Measurements from ENCODE around the gene ZNF483. TPM values are rescaled to one million over a fixed set of nuclear protein-coding genes. Genes with fewer than 3 reads are reported as not detected.

The ZNF483 gene
- total RNA-seq, 4 donors from 2014 or later = 26.2 to 82.4 (median 36.0) TPM

- 2 to 3% methylated on average over 16 of the region's 16 CpGs for WGBS, 2 donors
- no peaks in the 10 kb centered on the region for H3K27me3 ChIP-seq
- H3K27ac ChIP-seq = peak overlapping the region; percentile 59 to 89 (median 75)
- H3K4me3 ChIP-seq (replicated peaks in 1 of 3) = peak overlapping the region; percentile 47 to 68 (median 64)
- DNase-seq = peak; percentile 23 to 24
- H3K4me1 ChIP-seq = peaks cover 0 to 8% of the 10 kb centered on the region in 2 donors
- no peak for TF ChIP-seq POLR2A (IDR thresholded peaks at IDR 0.05)
- TF ChIP-seq, protein P1, sequence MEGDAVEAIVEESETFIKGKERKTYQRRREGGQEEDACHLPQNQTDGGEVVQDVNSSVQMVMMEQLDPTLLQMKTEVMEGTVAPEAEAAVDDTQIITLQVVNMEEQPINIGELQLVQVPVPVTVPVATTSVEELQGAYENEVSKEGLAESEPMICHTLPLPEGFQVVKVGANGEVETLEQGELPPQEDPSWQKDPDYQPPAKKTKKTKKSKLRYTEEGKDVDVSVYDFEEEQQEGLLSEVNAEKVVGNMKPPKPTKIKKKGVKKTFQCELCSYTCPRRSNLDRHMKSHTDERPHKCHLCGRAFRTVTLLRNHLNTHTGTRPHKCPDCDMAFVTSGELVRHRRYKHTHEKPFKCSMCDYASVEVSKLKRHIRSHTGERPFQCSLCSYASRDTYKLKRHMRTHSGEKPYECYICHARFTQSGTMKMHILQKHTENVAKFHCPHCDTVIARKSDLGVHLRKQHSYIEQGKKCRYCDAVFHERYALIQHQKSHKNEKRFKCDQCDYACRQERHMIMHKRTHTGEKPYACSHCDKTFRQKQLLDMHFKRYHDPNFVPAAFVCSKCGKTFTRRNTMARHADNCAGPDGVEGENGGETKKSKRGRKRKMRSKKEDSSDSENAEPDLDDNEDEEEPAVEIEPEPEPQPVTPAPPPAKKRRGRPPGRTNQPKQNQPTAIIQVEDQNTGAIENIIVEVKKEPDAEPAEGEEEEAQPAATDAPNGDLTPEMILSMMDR (IDR thresholded peaks at IDR 0.05) = no peak
- peaks cover 0 to 14% of the 10 kb centered on the region in 2 donors for H3K36me3 ChIP-seq
- no peaks in the 10 kb centered on the region for H3K9me3 ChIP-seq
- intact Hi-C loops (cut with DNase I) = loop anchor here (10.0 kb wide), 1 partner anchor 476 kb away; no protein-coding TSS in a partner anchor
These were observed 73.7 kb downstream of the ZNF483 start for GRCh38 chr9:111598733-111599091.

DNA sequence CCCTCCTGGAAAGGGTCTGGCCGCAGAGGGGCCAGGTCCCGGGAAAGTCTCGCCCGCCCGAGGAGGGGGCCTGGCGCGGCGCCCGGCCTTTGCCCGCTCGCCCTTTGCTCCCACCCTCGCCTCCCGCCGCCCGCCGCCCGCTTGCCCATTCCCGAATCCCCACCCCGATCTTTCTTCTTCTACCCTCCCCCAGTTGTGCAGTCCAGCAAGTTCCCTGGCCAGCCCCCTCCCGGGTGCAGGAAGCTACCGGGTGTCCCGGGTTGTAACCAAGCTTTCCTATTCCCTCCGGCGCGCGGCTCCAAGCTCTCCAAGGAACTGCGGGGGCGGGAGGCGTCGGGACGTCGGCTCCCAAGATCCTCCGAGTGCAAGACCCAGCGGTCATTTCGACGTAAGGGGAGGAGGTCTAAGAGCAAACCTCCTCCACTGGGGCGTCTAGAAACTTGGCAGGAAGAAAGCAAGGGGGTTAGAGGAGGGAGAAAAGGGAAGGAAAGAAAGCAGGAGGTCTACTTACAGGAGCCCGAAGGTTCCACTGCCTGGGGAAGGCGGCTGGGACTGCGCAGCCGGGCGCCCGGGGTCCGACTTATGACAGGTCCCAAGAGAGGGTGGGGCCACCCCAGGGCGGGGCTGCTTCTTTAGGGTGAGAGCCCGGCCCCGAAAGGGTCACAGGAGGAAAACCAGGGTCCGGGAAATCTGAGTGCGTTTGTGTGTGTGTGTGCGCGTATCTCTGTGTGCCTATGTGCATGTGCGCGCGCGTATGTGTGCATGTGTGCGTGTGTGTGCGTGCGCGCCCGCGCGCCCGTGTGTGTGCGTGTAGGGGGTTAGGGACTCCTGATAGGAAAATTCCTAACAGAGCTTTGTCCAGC lies 74.3 kb downstream of the ZNF483 start, which contains the start of gene PTGR1:
TSS of gene PTGR1 (minus strand) at position 556 of the 863 bp plus-strand sequence. CDS start 2,225 bp downstream, outside the sequence.
- DNase-seq = peak; percentile 89 to 91
- H3K36me3 ChIP-seq = peaks cover 0 to 7% of the 10 kb centered on the region in 2 donors
- H3K4me1 ChIP-seq = peaks cover 0 to 8% of the 10 kb centered on the region in 2 donors
- no peaks in the 10 kb centered on the region for H3K27me3 ChIP-seq
- TF ChIP-seq, protein P1 (IDR thresholded peaks at IDR 0.05) = no peak
- peak in 1 of 2 donors; percentile 68 for TF ChIP-seq POLR2A (IDR thresholded peaks at IDR 0.05)
- peak within 1 kb of the TSS; percentile 59 to 89 (median 75) for H3K27ac ChIP-seq
- intact Hi-C loops (cut with DNase I) = loop anchor here (10.0 kb wide), 1 partner anchor 475 kb away; no protein-coding TSS in a partner anchor
- H3K9me3 ChIP-seq = no peaks in the 10 kb centered on the region
- H3K4me3 ChIP-seq (replicated peaks in 1 of 3) = peak within 1 kb of the TSS; percentile 47 to 68 (median 64)
- 0% methylated on average over 51 to 52 of the region's 64 CpGs for WGBS, 2 donors

DNA sequence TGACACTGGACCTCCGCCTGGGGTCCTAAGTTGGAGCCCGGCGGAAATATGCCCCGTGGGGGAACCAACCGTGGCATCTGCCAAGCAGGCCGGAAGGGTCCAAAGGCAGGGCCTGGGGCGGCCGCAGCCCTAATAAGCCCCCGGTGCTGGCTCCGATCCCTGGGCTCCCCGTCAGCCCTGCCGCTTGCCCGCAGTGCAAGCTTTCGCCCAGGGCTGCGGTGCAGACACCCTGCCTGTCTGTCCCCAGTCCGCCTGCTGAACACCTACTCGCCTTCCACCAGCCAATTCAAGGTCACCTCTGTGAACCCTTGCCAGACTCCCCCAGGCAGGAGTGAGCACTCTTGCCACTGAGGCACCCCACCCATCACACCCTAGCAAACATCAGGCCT lies 75.0 kb downstream of the ZNF483 start:
- no peaks in the 10 kb centered on the region for H3K27me3 ChIP-seq
- WGBS, 2 donors = 40% methylated on average over 12 of the region's 17 CpGs; no CpG with 5 or more reads in 1 of the 2 donors
- peaks cover 0 to 8% of the 10 kb centered on the region in 2 donors for H3K4me1 ChIP-seq
- TF ChIP-seq POLR2A (IDR thresholded peaks at IDR 0.05) = no peak
- TF ChIP-seq, protein P1 (IDR thresholded peaks at IDR 0.05) = no peak
- H3K4me3 ChIP-seq (replicated peaks in 1 of 3) = peak overlapping the region in 2 of 3 donors; percentile 47 to 68
- DNase-seq = no peak
- H3K36me3 ChIP-seq = peaks cover 0 to 7% of the 10 kb centered on the region in 2 donors
- peak overlapping the region; percentile 59 to 89 (median 75) for H3K27ac ChIP-seq
- intact Hi-C loops (cut with DNase I) = loop anchor here (10.0 kb wide), 2 partner anchors 95 to 475 kb away; no protein-coding TSS in a partner anchor
- H3K9me3 ChIP-seq = no peaks in the 10 kb centered on the region

GRCh38 chr9:111601237-111602018 lies 76.4 kb downstream of the ZNF483 start:
- Histone ChIP-seq H3K4me1 (peaks cover 0 to 8% of the 10 kb centered on the region in 2 donors), H3K27ac (no peak overlapping the region), H3K4me3 (replicated peaks in 1 of 3) (no peak overlapping the region), H3K27me3 (no peaks in the 10 kb centered on the region), H3K36me3 (no peaks in the 10 kb centered on the region), H3K9me3 (no peaks in the 10 kb centered on the region)
- WGBS, 2 donors = 79 to 86% methylated on average over 10 of the region's 10 CpGs
- no peak for TF ChIP-seq POLR2A (IDR thresholded peaks at IDR 0.05)
- TF ChIP-seq, protein P1 (IDR thresholded peaks at IDR 0.05) = no peak
- intact Hi-C loops (cut with DNase I) = loop anchor here (10.0 kb wide), 1 partner anchor 93 kb away; no protein-coding TSS in a partner anchor
- DNase-seq = no peak
